ENCODE data around the gene CILP2. TPM values are rescaled to one million over a fixed set of nuclear protein-coding genes. Genes with fewer than 3 reads are reported as not detected.

The CILP2 gene
- total RNA-seq, 2 donors from 2014 or later: 3.6 to 9.9 TPM

DNA sequence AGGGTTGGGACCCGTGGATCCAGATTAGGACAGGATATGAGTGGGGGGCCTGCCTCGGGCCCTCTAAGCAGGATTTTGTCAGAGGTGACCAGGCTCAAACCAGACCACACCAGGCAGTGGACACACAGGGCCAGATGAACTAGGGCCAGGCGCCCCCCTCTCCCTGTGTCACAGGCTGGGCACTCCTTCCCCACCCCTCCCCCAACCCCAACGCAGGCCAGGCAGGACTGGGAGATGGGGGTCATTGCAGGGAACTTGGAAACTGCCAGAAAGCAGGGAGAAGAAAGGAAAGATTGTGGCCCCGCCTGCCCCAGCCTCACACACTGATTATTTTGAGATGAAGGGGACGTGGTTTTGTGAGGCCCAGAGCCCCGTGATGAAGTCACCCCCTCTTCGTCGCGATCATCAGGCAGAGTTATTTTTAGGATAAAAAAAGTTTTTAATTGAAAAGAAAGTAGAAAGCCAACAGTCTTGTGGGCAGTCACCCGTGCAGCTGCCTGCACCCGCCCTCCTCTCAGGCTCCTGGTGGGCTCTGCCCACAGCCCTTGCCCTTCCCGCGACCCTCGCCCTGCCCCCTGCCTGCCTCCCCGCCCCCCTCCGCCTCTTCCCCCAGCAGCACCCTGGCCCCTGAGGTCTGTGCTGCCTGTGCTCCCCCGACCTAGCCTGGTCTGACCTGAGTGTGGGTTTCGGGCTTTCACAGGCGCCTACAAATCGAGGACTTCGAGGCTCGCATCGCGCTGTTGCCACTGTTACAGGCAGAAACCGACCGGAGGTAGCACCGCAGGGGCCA lies 11.3 kb upstream of the CILP2 start:
- no peaks in the 10 kb centered on the region for H3K4me1 ChIP-seq (ENCODE audit: control insufficient read depth, insufficient read depth, low read length)
- Mint-ChIP-seq H3K27ac (peak overlapping the region; percentile 13), H3K9me3 (no peaks in the 10 kb centered on the region), H3K27me3 (ENCODE audit: insufficient read depth) (no peaks in the 10 kb centered on the region), H3K4me3 (no peak overlapping the region), H3K4me1 (peaks cover 4% of the 10 kb centered on the region), H3K36me3 (ENCODE audit: low read depth) (peaks cover 39% of the 10 kb centered on the region)
- DNase-seq: no peak
- WGBS, 2 experiments (ENCODE audit: insufficient coverage in 1 of 2, insufficient read length in 1 of 2): 95% methylated on average over 9 to 27 of the region's 28 CpGs
- TF ChIP-seq CTCF (conservative IDR thresholded peaks at IDR 0.05): no peak
- no peak overlapping the region for H3K9ac ChIP-seq (ENCODE audit: extremely low read depth, low read length, poor library complexity, severe bottlenecking)
- H3K4me3 ChIP-seq (ENCODE audit: low read length): no peak overlapping the region
- H3K36me3 ChIP-seq (ENCODE audit: control insufficient read depth, insufficient read depth, low read length): peaks cover 33% of the 10 kb centered on the region
- H3K9me3 ChIP-seq (ENCODE audit: control insufficient read depth, low read length): no peaks in the 10 kb centered on the region
- H3K27ac ChIP-seq (ENCODE audit: low read depth, low read length): no peak overlapping the region
- no peaks in the 10 kb centered on the region for H3K27me3 ChIP-seq (ENCODE audit: control insufficient read depth, insufficient read depth, low read length, poor library complexity, severe bottlenecking)

DNA sequence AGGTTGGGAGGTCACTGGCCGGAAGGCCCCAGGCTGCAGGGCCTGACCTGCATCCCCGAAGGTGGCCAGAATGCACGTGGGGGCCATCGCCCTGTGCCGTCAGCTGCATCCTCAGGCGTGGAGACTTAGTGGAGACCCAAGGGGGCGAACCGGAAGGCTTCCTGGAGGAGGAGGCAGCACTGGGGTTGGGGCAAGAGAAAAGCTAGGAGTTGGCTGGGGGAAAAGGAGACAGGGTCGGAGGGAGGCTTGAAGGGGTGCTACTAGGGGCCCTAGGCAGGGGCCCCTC lies 10.8 kb upstream of the CILP2 start:
- H3K36me3 Mint-ChIP-seq (ENCODE audit: low read depth): peaks cover 41% of the 10 kb centered on the region
- DNase-seq: no peak
- WGBS, 2 experiments (ENCODE audit: insufficient coverage in 1 of 2, insufficient read length in 1 of 2): 92 to 97% methylated on average over 8 to 9 of the region's 9 CpGs
- H3K9ac ChIP-seq (ENCODE audit: extremely low read depth, low read length, poor library complexity, severe bottlenecking): no peak overlapping the region
- H3K27ac Mint-ChIP-seq: no peak overlapping the region
- no peak overlapping the region for H3K27ac ChIP-seq (ENCODE audit: low read depth, low read length)
- H3K4me1 ChIP-seq (ENCODE audit: control insufficient read depth, insufficient read depth, low read length): no peaks in the 10 kb centered on the region
- no peak overlapping the region for H3K4me3 Mint-ChIP-seq
- H3K9me3 ChIP-seq (ENCODE audit: control insufficient read depth, low read length): no peaks in the 10 kb centered on the region
- H3K4me1 Mint-ChIP-seq: peaks cover 4% of the 10 kb centered on the region
- H3K27me3 Mint-ChIP-seq (ENCODE audit: insufficient read depth): no peaks in the 10 kb centered on the region
- no peak for TF ChIP-seq CTCF (conservative IDR thresholded peaks at IDR 0.05)
- no peaks in the 10 kb centered on the region for H3K9me3 Mint-ChIP-seq
- peaks cover 33% of the 10 kb centered on the region for H3K36me3 ChIP-seq (ENCODE audit: control insufficient read depth, insufficient read depth, low read length)
- no peaks in the 10 kb centered on the region for H3K27me3 ChIP-seq (ENCODE audit: control insufficient read depth, insufficient read depth, low read length, poor library complexity, severe bottlenecking)
- H3K4me3 ChIP-seq (ENCODE audit: low read length): no peak overlapping the region

- no peak for TF ChIP-seq CTCF (conservative IDR thresholded peaks at IDR 0.05)
- Mint-ChIP-seq H3K27ac (no peak overlapping the region), H3K36me3 (ENCODE audit: low read depth) (peaks cover 38% of the 10 kb centered on the region), H3K4me1 (peaks cover 4% of the 10 kb centered on the region), H3K4me3 (no peak overlapping the region), H3K9me3 (no peaks in the 10 kb centered on the region), H3K27me3 (ENCODE audit: insufficient read depth) (peaks cover 3% of the 10 kb centered on the region)
- Histone ChIP-seq H3K9me3 (ENCODE audit: control insufficient read depth, low read length) (no peaks in the 10 kb centered on the region), H3K9ac (ENCODE audit: extremely low read depth, low read length, poor library complexity, severe bottlenecking) (no peak overlapping the region), H3K4me1 (ENCODE audit: control insufficient read depth, insufficient read depth, low read length) (no peaks in the 10 kb centered on the region), H3K4me3 (ENCODE audit: low read length) (no peak overlapping the region), H3K27ac (ENCODE audit: low read depth, low read length) (no peak overlapping the region), H3K27me3 (ENCODE audit: control insufficient read depth, insufficient read depth, low read length, poor library complexity, severe bottlenecking) (no peaks in the 10 kb centered on the region), H3K36me3 (ENCODE audit: control insufficient read depth, insufficient read depth, low read length) (peaks cover 32% of the 10 kb centered on the region)
- WGBS, 2 experiments (ENCODE audit: insufficient coverage in 1 of 2, insufficient read length in 1 of 2): 94 to 96% methylated on average over 19 to 27 of the region's 27 CpGs
- DNase-seq: no peak
Observed at GRCh38 chr19:19527674-19528625, 10.1 kb upstream of the CILP2 start.

All from endodermal cell (in vitro differentiated cells).